Cardiac muscle cell (in vitro differentiated cells and primary cell): ENCODE data around the gene C2orf69. TPM values are rescaled to one million over a fixed set of nuclear protein-coding genes. Genes with fewer than 3 reads are reported as not detected.

ENCODE experiments used
- DNase-seq, 2 donors: peaks; one replicate each; pipeline versions ENCODE4 v3.0.0 to v3.0.0-alpha.2; 2010 to 2017; ENCODE audit warnings: low read depth in 1 of 2, low spot score in 1 of 2
- H3K27ac ChIP-seq: fragments of 200-600 bp; sonication (generic); 2 replicates; pipeline ENCODE4 v1.5.1; 2016
- H3K27me3 ChIP-seq: fragments of 200-600 bp; sonication (generic); 2 replicates; pipeline ENCODE4 v1.6.0; 2016; ENCODE audit warnings: control low read depth
- H3K36me3 ChIP-seq: fragments of 200-600 bp; sonication (generic); 2 replicates; pipeline ENCODE4 v1.5.1; 2016; ENCODE audit warnings: control low read depth
- H3K4me1 ChIP-seq: fragments of 200-600 bp; sonication (generic); 2 replicates; pipeline ENCODE4 v1.8.1; 2017; ENCODE audit warnings: low read depth, mild to moderate bottlenecking, mixed run types
- H3K4me3 ChIP-seq: fragments of 200-600 bp; sonication (generic); 2 replicates; pipeline ENCODE4 v1.5.1; 2016; ENCODE audit warnings: mild to moderate bottlenecking
- H3K9me3 ChIP-seq: fragments of 200-600 bp; sonication (generic); 2 replicates; pipeline ENCODE4 v1.5.1; 2017; ENCODE audit warnings: low read depth, mild to moderate bottlenecking, control low read depth
- polyA plus RNA-seq: library from polyadenylated mRNA; unstranded; fragments of >200 nt; fragmentation: Nextera tagmentation; extraction: Ambion mirVana; gene quantifications from 2 replicates; pipeline ENCODE4 v1.2.1, GENCODE V29; 2016
- total RNA-seq: library from RNA; depleted of rRNA; stranded (reverse); fragments of >200 nt; gene quantifications from 2 replicates; pipeline ENCODE4 v1.2.3, GENCODE V29; 2016
- TF ChIP-seq, protein P1 (sequence below): IDR thresholded peaks from 2 replicates; pipeline ENCODE4 v1.5.1; 2012; ENCODE audit warnings: low read depth, mild to moderate bottlenecking, low read length

The C2orf69 gene
- total and polyA plus RNA-seq, 2 experiments from 2014 or later, result 6.3 to 11.0 TPM

DNA sequence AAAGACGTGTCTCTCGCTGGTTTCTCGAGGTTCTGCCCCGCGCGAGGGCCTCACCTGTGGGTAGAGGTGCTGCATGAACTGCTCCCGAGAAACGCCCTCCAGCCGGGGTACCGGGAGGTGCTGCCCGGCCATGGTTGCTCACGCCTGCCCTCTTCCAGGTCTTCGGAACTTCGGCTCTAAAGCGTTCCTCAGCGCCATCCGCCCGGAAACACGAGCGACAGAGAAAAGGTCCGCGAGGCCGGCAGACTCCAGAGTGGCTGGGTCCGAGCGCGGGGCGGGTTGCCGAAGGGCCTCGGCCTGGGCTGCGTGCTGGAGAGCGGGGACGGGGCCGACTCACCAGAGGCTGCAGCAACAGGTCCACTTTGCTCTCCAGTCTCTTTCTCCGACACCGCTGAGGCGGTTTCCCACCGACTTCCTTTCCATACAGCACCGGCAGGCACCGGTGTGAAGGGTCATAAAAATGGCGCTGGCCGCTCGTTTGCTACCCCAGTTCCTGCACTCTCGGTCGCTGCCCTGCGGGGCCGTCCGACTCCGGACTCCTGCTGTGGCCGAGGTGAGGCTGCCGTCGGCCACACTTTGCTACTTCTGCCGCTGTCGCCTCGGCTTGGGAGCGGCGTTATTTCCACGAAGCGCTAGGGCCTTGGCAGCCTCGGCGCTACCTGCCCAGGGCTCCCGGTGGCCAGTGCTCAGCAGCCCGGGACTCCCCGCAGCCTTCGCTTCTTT, 44.4 kb downstream of the C2orf69 start, which contains the start of the genes MAIP1 and TYW5:
TSS of gene MAIP1 (plus strand) at position 244 of the 723 bp plus-strand sequence. CDS start at position 461, 217 bp downstream.
TSS of gene TYW5 (minus strand) at position 153 of the 723 bp plus-strand sequence. CDS start at position 132, 21 bp downstream.
- TF ChIP-seq, protein P1, sequence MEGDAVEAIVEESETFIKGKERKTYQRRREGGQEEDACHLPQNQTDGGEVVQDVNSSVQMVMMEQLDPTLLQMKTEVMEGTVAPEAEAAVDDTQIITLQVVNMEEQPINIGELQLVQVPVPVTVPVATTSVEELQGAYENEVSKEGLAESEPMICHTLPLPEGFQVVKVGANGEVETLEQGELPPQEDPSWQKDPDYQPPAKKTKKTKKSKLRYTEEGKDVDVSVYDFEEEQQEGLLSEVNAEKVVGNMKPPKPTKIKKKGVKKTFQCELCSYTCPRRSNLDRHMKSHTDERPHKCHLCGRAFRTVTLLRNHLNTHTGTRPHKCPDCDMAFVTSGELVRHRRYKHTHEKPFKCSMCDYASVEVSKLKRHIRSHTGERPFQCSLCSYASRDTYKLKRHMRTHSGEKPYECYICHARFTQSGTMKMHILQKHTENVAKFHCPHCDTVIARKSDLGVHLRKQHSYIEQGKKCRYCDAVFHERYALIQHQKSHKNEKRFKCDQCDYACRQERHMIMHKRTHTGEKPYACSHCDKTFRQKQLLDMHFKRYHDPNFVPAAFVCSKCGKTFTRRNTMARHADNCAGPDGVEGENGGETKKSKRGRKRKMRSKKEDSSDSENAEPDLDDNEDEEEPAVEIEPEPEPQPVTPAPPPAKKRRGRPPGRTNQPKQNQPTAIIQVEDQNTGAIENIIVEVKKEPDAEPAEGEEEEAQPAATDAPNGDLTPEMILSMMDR, result peak; percentile 25
- Histone ChIP-seq H3K4me1 (peaks cover 11% of the 10 kb centered on the region), H3K27ac (peak within 1 kb of the TSS; percentile 99), H3K4me3 (peak within 1 kb of the TSS; percentile 71), H3K9me3 (no peaks in the 10 kb centered on the region), H3K36me3 (peaks cover 16% of the 10 kb centered on the region), H3K27me3 (no peaks in the 10 kb centered on the region)
- DNase-seq, result peak; percentile 87 to 88

DNA sequence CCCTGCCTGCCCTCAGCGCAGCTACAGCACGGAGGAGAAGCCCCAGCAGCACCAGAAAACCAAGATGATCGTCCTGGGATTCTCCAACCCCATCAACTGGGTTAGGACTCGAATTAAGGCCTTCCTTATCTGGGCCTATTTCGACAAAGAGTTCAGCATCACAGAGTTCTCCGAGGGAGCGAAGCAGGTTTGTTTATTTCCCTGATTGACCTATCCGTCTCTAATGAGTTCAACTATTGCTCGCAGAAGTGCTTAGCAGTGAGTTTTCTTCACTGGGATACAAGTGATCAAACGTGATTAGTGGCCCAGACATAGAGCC, 44.9 kb downstream of the C2orf69 start:
- Histone ChIP-seq H3K27ac (peak overlapping the region; percentile 99), H3K36me3 (peaks cover 21% of the 10 kb centered on the region), H3K9me3 (no peaks in the 10 kb centered on the region), H3K4me3 (peak overlapping the region; percentile 71), H3K27me3 (no peaks in the 10 kb centered on the region), H3K4me1 (peaks cover 11% of the 10 kb centered on the region)
- TF ChIP-seq, protein P1, result no peak
- DNase-seq, result peak in 1 of 2 donors; percentile 7

DNA sequence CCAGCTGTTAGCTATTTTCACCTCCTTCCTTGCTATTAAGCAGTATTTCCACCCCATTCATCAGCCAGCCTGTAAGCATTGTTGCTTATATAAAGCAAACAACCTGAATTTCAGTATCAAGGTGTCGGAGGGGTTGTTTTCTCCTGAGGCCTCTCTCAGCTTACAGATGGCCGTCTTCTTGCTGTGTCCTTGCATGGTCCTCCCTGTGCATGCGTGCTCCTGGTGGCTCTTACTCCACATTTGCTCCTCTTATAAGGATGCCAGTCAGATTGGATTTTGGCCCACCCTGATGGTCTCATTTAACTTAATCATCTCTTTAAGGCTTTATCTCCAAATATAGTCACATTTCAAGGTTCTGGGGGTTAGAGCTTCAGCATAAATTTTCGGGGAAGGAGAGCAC, 46.9 kb downstream of the C2orf69 start:
- no peak overlapping the region for H3K27ac ChIP-seq
- peaks cover 38% of the 10 kb centered on the region for H3K36me3 ChIP-seq
- H3K27me3 ChIP-seq, result no peaks in the 10 kb centered on the region
- H3K4me3 ChIP-seq, result no peak overlapping the region
- peaks cover 11% of the 10 kb centered on the region for H3K4me1 ChIP-seq
- no peaks in the 10 kb centered on the region for H3K9me3 ChIP-seq
- TF ChIP-seq, protein P1, result no peak
- no peak for DNase-seq

DNA sequence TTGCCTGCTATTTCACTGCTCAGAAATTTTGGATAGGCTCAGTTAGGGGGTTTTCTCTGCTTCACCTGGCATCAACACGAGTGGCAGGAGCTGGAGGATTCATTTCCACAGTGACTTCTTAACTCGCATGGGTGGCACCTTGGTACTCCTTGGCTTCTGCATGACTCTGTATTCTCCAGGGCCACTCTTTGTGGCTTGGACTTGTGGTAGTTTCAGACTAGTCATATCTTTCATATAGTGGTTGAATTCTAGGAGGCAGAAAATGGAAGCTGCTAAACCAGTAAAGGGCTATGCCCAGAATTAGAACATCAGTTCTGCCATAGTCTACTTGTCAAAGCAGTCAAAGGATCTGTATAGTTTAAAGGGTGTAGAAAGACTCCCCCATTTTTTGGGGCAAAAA, 51.1 kb downstream of the C2orf69 start:
- no peaks in the 10 kb centered on the region for H3K9me3 ChIP-seq
- peaks cover 2% of the 10 kb centered on the region for H3K4me1 ChIP-seq
- H3K4me3 ChIP-seq, result no peak overlapping the region
- TF ChIP-seq, protein P1, result no peak
- H3K36me3 ChIP-seq, result peaks cover 57% of the 10 kb centered on the region
- no peaks in the 10 kb centered on the region for H3K27me3 ChIP-seq
- DNase-seq, result no peak
- no peak overlapping the region for H3K27ac ChIP-seq

DNA sequence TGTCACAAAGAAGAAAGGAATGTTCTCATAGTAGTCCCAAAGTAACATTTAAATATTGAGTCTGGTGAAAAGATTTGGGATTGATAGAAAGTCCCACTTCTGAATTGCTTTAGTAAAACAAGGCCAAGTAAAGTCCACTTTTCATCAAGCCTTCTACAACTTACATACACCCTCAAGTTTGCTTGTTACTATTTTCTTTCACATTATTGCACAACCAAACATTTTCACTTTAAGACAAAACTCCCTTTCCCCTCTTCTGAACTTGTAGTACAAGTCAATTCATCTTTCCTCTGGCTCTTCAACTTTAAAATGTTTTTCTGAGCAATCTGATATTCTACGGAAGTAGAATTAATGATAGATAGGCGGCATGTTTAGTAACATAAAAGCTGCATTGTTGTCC, 55.3 kb downstream of the C2orf69 start:
- no peaks in the 10 kb centered on the region for H3K4me1 ChIP-seq
- H3K4me3 ChIP-seq, result no peak overlapping the region
- peaks cover 35% of the 10 kb centered on the region for H3K36me3 ChIP-seq
- TF ChIP-seq, protein P1, result no peak
- peak in 1 of 2 donors; percentile 15 for DNase-seq
- no peak overlapping the region for H3K27ac ChIP-seq
- H3K27me3 ChIP-seq, result no peaks in the 10 kb centered on the region
- no peaks in the 10 kb centered on the region for H3K9me3 ChIP-seq
